ENCODE measurements around the gene ARL3.
"Not testable (repeated sequence)": the region's sequence is repeated elsewhere in the genome, so short reads cannot be mapped to it uniquely, and the experiment has no call there.

Gene ARL3

DNA sequence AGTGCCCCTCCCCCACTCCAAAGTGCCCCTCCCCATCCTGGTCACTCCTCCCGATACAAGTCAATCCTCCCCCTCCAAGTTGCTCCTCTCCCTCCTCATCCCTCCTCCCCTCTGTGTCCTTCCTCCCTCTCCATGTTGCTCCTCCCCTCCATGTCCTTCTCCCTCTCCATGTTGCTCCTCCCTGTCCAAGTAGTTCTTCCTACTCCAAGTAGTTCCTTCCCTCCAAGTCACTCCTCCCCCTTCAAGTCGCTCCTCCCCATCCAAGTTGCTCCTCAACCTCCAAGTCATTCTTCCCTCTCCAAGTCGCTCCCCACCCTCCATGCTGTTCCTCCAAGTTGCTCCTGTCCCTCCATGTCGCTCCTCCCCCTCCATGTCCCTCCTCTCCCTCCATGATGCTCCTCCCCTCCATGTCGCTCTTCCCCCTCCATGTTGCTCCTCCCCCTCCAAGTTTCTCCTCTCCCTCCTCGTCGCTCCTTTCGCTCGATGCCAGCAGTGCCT lies 20.9 kb upstream of the ARL3 start:
- DNase-seq (ENCODE audit: low read depth) = no peak

- no peak for DNase-seq (ENCODE audit: low read depth)
These were observed 18.5 kb upstream of the ARL3 start for GRCh38 chr10:102732661-102733060.

DNA sequence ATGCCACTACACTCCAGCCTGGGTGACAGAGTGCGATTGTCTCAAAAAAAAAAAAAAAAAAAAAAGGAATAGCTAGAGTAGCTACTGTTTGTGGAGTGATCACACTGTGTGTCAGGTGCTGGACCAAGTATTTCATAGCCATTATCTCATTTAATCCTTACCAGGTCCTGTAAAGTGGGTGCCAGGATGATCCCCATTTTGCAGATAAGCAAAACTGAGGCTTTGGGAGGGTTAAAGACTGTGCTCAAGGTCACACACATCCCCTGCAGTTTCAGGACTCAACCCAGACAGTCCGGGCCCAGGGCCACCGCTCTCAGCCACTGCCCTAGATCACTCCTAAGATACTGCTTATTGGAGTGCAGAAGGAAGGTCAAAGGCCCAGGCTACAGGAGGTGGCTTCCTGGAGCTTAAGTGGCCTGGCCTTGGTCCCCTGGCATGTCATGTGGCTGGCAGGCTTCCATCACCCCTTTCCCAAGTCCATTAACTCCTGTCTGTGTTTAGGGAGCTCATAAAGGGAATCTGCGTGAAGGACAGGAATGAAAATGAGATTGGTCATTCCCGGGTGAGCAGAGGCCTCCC lies 17.1 kb upstream of the ARL3 start:
- DNase-seq (ENCODE audit: low read depth) = no peak

GRCh38 chr10:102729029-102730026 lies 15.1 kb upstream of the ARL3 start:
- peak; percentile 17 for DNase-seq (ENCODE audit: low read depth)

DNA sequence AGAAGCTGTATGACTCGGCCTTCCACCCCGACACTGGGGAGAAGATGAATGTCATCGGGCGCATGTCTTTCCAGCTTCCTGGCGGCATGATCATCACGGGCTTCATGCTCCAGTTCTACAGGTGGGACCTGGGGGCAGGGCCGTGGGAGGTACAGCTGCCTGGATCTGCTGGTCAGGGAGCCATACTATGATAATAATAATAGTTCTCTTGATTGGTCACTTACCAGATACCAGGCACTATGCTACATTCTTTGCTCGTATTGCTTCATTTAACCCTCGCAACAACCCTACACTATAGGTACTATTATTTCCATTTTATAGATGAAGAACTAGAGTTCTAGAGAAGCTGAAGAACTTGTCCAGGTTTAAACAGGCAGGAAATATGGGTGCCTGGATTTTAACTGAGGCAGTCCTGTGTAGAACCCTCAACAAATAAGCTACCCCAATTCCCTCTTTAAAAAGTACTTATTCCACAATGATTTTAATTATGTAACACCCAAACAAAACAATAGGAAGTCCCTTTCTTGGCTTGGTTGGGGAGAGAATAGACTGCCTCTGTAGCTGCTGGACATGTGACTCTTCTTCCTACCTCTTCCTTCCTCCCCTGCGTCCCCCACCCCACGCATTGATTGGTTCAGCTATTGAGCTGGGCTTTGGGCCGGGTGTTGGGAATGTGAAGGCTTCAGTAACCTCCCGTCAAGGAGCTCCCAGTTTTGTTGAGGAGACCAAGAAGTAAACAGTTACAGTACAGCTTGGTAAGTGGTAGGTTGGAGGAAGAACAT lies 13.0 kb upstream of the ARL3 start:
- DNase-seq (ENCODE audit: low read depth) = no peak

GRCh38 chr10:102726274-102726673 lies 12.1 kb upstream of the ARL3 start:
- DNase-seq (ENCODE audit: low read depth) = no peak

GRCh38 chr10:102723989-102724388 lies 9.8 kb upstream of the ARL3 start:
- DNase-seq (ENCODE audit: low read depth) = no peak

DNA sequence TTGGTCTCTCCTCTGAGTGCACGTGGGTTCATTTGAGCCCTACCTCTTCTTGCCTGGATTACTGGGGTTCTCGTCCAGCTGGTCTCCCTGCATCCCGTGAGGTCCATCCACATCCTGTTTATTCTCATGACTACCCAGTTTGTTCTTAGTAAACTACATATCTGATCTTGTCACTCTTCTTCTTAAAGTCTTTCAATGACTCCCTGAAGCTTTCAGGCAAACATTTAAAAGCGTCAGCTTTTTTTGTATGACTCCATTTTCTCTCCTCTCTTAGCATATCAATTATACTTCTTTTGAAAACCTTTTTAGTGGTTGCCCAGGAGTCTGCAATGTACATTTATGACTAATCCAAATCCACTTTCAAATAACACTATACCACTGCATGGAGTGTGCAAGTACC lies 7.8 kb upstream of the ARL3 start:
- no peak for DNase-seq (ENCODE audit: low read depth)

DNA sequence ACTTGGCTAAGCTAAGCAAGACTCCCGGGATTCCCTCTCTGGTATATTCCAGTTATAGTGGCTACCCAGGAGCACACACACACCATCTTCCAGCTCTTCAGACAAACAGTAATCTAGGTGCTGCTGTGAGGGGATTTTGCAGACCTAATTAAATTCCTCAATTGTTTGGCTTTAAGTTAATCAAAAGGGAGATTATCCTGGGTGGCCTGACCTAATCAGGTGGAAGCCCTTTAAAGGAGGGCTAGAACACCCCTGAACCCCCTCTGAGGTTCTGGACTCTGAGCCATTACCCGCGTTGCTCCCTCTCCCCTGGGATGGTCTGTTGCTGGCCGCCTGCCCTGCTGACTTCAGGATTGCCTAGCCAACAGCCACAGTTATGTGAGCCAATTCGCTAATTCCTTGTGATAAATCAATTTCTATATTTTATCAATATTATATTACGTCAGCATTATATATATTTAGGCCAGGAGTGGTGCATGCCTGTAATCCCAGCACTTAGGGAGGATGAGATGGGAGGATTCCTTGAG lies 6.6 kb upstream of the ARL3 start:
- DNase-seq (ENCODE audit: low read depth) = no peak

- no peak for DNase-seq (ENCODE audit: low read depth)
These were observed 6.1 kb upstream of the ARL3 start for GRCh38 chr10:102720337-102720736.

DNA sequence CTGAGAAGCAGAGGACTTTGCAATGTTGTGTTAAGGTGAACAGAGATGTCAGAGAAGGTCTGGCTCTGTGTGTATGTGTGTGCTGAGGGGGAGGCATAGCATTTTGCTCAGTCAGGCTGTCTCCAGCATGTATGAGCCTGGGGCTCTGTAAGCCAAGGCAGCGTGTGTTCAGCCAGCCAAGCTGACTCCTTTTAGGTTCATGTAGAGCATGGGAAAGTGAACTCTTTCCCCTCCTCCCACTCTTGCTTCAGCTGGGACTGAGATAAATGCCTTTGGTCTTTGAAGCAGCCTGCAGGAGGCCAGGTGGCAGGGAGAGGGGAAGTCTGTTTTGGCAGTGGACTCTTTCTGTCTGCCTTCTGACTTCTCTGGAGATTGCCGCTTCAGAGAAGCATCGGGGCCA lies 4.0 kb upstream of the ARL3 start:
- DNase-seq (ENCODE audit: low read depth) = no peak

- DNase-seq (ENCODE audit: low read depth) = not testable (repeated sequence)
These were observed 2.8 kb upstream of the ARL3 start for GRCh38 chr10:102716900-102717565.

DNA sequence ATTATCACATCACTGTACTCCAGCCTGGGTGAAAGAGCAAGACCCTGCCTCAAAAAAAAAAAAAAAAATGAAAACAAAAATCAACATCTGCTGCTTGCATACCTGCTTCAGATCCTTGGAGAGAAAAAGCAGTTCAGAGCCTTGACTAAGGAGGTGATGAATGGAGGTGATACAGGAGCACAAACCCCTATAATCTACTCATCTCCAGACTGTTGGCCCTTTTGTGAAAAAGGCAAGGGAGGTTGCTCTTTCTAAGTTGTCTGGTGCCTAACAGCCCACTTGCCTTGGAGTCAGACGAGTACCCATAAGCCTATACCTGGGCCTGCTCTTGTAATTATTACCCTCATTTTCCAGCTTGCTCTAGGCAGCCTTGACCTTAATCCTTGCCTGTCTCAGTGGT lies 1.7 kb upstream of the ARL3 start:
- no peak for DNase-seq (ENCODE audit: low read depth)

DNA sequence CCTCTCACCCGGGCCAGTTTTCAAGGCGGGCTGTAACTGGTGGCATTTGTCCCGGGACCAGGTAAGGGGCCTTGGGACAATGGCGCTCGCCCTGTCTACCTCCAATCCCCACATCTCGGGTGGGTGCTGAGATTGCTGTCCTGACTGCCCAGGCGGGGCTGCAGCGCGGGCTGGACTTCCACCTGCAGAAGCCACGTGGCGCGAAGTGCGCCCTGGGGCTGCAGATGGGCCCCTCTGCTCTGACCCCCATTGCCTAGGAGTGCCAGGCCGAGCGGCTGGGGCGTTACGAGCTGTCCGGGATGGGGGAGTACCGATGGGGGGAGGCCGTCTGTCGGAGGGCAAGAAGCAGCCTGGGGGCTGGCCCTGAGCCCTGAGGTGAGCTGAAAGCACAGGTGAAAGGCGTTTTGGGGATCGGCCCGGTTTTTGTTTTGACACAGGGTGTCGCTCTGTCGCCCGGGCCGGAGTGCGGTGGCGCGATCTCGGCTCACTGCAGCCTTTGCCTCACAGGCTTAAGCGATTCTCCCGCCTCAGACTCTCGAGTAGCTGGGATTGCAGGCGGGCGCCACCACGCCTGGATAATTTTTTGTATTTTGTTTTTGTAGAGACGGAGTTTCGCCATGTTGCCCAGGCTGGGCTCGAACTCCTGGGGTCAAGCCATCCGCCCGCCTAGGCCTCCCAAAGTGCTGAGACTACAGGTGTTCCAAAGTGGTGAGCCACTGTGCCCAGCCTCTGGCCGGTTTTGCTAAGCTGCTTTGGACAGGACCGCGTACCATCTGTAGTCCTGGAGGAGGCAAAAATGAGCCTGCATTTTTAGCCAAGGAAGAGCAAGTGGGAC lies 641 bp upstream of the ARL3 start, which contains the start of gene SFXN2:
Gene SFXN2 (plus strand): TSS at position 16 of the 835 bp plus-strand sequence. CDS start 12,001 bp downstream, outside the sequence.
- DNase-seq (ENCODE audit: low read depth) = peak; percentile 29

DNA sequence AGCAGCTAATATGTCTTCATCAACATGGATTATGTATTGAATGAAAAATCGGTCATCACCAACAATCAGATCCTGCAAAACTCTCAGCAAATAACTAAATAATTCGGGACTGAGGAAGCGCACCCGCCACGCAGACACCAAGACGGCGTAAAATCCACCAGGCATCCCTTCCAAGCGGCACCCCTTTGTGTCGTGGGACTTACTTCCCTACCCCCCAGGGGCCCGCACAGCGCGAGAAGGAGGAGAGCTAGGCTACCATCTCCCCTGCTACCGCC lies 721 bp downstream of the ARL3 start:
- DNase-seq (ENCODE audit: low read depth) = no peak

- no peak for DNase-seq (ENCODE audit: low read depth)
These were observed 1.2 kb downstream of the ARL3 start for GRCh38 chr10:102712843-102713538.

GRCh38 chr10:102712089-102712488 lies 2.1 kb downstream of the ARL3 start:
- no peak for DNase-seq (ENCODE audit: low read depth)

DNA sequence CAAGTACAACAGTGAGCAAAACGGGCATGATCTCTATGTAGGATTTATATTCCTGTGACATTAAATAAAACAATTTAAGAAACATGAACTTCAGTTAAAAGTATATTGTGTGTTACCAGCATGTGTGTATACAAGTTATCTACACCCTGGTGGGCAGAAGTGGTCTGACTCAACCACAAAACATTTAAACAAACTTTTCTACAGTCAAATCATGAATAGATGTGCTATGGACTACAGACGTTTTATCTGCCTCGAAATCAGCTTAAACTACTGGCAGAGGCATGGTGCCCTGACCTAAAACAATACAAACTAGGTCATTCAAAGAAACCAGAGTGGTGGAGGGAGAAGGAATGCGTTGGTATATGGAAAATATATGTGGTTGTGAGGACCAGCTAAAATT lies 3.6 kb downstream of the ARL3 start:
- no peak for DNase-seq (ENCODE audit: low read depth)

- DNase-seq (ENCODE audit: low read depth) = no peak
These were observed 8.7 kb downstream of the ARL3 start for GRCh38 chr10:102705531-102705930.

- DNase-seq (ENCODE audit: low read depth) = no peak
These were observed 9.3 kb downstream of the ARL3 start for GRCh38 chr10:102704915-102705314.

Data from activated T-helper 1 cell treated with Interleukin-2 at 50 U/mL for 16 hours (primary cell).